HG02763 (cell line): Measurements from ENCODE around the gene MAN1A1.

Experiments used
- ATAC-seq: cut with Tn5 transposase; IDR thresholded peaks from one replicate; pipeline ENCODE4 v1.9.1; 2021; ENCODE audit warnings: mild to moderate bottlenecking, moderate library complexity; ENCODE audit not compliant: unreplicated experiment

The MAN1A1 gene

DNA sequence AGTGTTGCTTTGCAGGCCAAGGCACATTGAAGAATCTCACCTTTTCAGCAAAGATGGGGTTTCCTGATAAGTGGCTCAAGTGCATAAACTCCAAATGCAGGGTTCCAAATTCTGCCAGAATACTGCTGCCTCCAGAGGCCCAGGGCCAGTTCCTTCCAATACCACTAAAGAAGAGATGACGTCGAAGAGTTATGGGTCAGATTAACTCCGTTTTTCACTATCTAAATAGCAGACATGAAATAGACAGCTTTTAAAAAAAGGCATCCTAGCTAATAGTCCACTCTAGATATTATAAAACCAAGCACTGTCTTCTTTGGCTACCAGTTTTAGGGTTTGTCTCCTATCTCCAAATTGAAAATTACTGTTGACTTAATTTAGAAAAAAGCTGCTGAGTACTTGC lies 144.8 kb downstream of the MAN1A1 start:
- no peak for ATAC-seq

DNA sequence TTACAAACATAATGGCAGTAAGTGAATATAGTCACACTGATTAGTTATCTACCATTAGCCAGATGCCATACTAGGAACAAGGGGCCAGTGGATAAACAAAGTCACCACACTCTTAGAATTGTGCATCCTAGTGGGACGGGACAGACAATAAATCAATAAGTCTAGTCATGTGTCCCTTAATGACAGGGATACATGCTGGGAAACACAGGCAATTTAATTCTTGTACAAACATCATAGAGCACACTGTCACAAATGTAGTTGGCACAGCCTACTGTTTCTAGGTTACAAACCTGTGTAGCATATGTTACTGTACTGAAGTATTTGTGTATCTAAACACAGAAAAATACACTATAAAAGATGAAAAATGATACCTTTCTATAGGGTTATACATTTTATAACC lies 148.1 kb downstream of the MAN1A1 start:
- ATAC-seq, result no peak

DNA sequence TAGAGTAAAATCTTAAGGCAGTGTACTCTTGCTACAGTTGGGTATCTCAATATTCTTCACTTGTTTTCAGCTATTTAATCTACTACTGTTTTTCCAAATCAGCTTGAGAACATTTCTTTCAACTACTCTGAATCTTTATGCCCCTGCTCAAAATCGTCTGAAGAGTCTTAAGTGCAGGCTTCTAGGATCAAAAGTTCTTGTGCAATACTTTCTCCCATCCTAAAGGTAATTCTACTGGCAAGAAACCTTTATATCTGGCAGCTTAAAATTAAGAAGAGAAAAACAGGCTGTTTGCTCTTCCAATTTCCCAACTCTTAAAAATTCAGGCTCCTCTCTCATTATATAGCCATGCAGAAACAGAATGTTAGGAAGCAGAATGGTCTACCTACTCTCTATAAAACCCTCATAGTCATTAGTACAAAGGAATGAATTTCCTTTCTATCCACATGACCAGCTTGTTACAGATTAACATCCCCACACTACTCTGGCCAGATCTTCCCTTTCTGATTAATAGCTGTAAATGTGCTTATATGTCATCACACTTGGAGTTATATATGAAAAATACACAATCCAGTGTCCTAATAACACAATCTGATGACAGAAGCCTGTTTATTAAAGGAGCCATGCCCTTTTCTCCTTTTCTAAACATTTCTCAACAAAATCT lies 148.9 kb downstream of the MAN1A1 start:
- no peak for ATAC-seq

DNA sequence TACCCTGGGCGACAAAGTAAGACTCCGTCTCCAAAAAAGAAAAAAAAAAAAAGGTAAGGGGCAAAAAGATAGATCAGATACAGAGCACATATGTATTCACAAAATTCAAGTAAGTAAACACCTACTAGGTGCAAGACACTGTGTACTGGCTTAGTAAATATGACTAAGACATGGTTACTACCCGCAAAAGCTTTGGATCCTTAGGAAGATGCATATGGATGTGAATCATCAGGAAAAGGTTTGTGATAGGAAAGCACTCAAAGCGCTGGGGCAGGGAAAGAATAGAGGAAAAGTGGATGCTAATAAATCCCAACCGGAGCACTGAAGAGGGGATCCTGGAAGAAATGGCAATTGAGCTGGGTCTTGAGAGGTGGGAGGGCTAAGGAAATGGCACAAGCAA lies 152.3 kb downstream of the MAN1A1 start:
- ATAC-seq, result no peak

DNA sequence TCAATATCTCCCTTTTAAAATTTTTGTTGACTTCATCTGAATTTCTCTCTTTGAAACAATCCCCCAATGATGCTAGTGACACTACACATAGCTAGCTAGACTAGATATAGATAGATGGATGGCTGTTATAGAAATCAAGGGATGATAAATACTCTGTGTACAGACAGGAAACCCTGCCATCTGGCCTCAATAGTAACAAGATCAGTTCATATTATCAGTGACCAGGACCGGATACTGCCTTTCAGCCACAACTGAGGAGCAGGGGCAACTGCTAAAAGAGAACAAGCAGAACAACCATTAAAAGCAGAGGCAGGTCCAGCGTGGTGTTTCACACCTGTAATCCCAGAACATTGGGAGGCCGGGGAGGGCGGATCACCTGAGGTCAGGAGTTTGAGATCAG lies 152.8 kb downstream of the MAN1A1 start:
- ATAC-seq, result no peak

DNA sequence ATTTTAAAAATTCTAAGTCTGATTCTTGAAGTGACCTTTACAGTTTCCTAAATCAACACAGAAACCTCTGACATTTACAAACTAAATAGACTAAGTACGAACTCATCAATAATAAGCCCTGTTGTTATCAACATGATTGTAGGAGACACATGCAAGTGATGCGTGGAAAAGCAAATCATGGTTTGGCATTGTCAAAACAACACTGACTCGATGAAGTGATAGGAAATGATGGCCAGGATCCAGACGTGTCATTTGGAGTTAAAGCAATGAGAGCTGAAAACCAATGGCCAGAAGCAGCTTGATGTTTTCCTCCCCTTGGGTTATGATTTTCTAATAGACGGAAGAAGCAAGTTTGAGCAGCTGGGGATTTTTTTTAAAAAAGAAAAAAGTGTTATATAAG lies 153.7 kb downstream of the MAN1A1 start:
- ATAC-seq, result no peak

DNA sequence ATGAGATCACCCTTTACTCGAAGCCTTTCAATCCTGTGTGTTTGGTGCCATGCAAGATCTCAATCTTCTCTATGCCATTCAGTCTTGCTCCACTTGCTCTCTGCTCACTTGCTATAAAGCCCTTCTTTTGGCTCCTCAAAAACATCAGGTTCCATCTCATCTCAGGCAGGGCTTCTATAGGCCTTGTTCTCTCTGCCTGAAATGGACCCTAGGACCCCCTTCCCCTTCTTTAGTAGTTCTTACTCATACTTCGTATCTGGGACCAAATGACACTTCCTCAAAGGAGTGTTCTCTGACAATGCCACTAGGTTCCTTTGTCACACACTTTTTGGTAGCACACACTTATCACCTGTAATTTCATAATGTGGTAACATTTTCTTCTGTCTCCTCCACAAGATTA lies 154.4 kb downstream of the MAN1A1 start:
- no peak for ATAC-seq

DNA sequence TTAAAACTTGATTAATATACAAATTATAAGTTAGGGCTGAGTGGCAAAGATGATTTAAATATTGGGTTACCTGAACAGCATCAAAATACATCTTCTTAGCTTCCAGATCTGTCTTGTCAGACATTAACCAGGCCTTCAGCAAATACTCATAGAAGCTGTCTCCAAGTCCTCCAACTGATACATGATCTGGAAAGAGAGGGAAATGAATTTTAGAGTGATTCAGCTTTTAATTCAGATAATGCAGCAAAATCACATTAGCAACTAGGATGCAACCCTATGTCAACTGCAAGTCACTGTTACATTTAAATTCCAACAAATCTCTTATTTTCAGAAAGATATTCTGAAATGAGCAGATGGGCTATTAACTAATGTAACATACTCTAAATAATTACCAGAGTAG lies 155.9 kb downstream of the MAN1A1 start:
- ATAC-seq, result no peak

DNA sequence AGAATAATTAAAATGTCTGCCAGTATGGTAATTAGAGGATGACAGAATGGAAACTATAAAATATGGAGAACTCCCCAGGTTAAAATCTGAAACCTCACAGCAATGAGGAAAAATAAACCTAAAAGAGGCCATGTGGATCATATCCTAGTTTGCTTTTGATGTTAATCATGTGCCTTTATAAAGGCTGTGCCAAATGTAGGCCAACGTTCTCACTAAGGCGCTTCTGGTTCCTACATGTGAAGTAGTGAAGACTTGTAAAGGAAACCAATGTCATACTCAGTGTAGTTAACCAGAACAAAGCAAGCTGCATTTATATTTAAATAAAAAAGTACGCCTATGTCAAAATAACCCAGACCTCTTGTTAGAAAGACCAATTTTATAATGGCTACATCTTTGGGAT lies 157.4 kb downstream of the MAN1A1 start:
- ATAC-seq, result no peak

DNA sequence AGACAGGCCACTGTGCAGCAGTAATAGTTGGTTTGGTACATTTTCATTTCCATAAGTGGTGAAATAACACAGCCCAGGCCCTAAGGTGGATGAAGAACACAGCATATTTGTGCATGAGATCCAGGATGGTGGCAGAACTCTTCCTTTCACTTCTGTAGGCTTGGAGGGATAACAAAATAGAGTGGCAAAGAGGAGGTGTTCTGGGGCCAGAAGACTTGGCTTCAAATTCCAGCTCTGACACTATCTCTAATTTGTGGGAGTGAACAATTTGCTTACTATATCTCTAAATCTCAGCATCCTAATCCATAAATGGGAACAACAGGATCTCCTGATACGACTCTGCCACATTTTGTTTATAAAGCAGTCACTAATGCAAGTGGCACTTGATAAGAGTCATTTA lies 159.4 kb downstream of the MAN1A1 start:
- no peak for ATAC-seq

DNA sequence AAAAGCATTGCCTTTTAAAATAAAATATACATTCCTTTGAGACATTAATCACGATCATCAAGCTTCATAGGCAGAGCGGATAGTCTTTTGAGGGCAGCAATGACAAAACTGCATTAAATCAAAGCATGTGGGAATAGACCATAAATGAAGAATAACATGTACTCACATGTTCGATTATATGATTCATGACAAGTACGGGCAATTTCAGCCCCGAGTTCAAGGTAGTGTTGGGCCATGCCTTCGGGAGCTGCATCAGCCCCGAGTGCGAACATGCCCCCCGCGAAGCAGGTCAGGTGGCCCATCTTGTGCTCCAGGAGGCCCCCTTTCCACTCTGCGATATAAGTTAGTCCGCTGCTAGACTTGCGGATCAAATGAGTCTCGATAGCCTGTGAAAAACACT lies 160.1 kb downstream of the MAN1A1 start:
- ATAC-seq, result no peak

DNA sequence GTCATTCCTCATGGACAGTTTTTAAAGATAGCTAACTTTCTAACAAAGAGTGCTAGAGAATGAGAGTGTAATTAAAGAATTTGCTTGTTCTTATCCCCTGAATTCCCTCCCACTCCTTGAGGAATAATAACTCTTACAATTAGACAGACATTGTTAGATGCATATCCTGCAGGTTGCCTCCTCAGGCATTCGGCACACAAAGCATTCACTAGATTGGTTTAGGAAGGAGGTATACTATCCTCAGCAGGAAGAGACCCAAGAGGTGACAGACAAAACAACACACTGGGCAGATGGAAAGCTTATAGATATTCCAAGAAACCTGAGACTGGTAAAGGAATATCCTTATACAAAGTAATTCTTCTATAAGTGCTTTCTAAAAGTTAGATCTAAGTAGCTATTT lies 162.0 kb downstream of the MAN1A1 start:
- ATAC-seq, result no peak

DNA sequence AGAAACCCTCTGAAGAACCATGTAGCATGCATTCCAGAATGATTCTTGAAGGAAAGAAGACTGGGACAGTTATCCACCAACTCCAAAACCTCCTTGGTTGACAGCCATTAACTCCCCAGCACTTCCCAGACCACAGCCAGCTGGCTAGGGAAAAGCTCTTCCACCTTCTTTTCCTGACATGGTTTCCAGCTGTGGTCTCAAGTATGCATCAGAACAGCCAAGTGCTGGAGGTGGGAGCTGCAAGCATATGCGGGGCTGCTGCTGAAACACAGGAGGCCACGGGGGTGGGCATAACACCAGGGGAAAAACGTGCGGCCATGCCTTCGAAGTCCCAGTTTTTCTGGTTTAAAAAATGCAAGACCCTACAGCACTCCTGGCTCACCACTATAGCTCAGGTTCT lies 163.1 kb downstream of the MAN1A1 start:
- no peak for ATAC-seq

DNA sequence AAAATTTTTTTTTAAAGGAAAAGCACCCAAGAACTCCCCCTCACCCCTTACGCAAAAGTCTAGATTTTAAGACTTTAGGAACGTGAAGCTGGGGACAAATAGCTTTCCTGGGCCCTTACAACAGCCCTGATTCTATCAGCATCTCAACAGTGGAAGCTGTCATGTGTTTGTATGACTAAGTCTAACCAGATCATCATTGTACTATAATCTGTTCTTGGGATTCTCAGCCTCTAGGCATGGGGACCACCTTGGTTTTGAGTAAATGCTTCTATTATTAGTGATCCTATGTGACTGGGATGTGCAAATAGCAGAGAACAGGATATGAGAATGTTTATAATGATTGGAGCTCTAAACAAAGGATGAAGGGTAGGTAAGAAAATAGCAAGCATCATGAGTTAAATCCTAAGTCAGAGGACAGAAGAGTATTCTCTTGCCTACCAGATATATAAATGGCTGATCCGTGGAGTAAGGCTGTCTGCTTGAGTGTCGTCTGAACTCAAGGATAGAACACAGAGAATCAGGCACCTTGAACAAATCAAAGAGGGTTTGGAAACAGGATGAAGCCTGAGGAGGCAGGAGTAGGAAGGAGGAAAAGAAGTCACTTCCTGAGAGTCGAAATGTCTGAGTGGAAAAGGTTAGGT lies 165.4 kb downstream of the MAN1A1 start:
- ATAC-seq, result no peak

DNA sequence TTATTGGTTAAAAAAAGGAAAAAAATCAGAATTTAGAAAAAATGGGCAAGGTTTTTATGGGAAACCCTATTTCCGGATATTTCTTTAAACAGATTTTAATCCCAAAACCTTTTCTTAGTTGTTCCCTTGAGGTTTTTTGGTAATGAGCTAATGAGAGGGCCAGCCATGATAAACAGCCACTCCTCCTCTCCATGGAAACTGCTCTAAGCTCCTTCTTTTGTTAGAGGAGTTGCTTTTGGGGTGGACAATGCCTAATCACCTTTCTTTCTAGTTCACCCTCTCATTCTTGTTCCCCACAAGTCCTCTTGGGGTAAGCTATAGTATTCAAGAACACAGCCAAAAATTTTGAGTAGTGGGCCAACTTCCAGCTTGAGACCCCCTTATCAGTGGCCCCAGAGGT lies 166.1 kb downstream of the MAN1A1 start:
- ATAC-seq, result no peak

DNA sequence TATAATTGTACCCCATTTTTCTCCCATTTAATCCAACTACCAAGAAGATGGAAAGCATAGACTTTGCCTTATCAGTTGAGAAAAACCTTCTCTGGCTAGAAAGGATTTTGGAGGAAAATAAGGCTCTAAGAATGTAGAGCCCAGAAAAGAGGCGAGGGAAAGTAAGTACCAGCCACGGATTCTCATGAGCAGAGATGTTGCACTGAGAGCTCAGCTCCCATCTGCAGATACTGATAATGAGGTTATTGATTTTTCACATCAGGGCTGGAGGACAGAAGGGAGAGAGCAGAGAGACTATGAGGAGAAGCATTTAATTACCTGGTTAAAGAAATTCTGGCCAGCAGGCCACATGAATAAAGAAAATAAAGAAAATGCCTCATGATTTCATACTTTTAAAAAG lies 166.7 kb downstream of the MAN1A1 start:
- no peak for ATAC-seq

DNA sequence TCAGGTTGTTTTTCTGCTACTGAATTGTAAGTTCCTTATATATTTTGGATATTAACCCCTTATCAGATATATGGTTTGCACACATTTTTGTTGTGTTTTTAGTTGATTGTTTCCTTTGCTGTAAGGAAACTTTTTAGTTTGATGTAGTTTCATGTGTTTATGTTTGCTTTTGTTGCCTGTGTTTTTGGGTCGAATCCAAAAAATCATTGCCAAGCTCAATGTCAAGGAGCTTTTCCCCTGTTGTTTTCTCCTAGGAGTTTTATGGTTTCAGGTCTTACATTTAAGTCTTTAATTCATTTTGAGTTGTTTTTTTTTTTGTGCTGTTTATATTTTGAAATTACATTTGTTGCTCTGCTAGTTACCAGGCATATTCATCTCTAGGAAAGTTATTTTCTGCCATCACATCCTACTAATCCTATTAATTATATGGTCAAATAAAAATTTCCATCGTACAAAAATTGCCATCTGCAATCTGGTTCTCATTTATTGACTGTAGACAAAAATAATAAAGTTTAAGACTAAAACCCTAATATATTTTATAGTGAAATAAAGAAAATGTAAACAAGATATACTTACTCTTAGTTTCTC lies 167.3 kb downstream of the MAN1A1 start:
- no peak for ATAC-seq

DNA sequence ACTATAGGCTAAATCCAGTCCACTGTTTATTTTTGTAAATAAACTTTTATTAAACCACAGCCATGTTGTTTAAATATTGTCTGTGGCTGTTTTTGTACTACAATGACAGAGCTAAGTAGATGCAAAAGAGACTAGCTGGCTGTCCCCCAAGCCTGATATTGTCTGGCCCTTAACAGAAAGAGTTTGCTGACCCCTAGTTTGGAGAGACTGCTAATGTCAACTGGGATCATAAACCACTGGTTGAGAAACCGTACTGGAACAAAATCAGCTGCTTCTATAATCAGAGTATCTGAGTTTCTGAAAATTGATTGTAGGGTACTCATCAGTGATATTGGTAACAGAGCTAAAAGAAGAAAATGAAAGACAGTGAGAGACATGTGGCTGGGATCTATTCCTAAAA lies 168.5 kb downstream of the MAN1A1 start:
- no peak for ATAC-seq

DNA sequence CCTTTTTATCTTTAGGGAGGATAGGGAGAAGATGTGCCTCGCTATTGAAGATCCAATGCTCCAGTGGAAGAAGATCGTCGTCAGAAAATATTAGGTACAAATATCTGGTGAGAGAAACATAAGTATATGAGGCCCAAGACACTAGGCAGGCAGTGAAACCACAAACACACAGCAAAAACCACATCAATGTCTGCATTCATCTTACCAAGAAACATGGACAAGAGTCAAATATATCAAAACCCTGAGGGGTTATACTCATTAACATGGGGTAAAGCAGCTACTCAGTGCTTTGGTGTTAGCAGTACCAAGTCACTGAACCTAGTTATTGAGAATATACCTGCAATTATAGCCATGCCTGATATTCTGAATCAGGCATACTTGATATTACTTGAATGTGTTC lies 169.7 kb downstream of the MAN1A1 start:
- ATAC-seq, result no peak

DNA sequence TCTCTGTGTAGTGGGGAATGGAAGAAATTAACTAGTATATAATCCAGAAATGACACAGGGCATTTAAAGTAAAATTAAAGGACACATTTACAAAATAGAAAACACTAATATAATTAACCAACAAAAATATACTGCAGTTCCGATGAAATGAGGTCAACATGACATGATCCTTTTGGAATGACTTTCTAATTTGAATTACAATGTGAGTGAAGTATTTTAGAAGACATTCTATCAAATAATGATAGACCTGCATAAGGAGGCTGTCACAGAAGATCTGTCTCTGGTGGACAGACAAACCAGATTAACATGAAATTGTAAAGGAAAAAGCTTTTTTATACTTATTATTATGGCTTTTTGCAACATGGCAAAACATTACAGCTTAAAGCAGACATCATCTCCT lies 170.5 kb downstream of the MAN1A1 start:
- ATAC-seq, result no peak

DNA sequence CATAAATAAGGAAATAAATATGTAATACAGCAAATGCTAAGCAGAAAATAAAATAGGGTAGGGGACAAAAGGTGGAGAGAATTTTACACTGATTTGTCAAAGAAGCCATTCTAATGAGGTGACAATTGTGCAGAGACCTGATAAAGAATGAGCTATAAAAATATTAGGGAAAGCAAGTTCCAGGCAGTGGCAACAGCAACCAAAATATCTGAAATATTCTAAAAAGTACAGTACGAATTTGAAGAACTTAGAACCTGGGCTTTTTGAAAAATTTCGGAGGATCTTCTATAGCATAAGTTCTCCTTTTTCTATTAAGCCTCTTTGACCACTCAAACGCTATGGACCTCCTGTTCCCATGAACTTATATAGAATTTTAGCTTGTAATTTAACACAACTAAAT lies 173.1 kb downstream of the MAN1A1 start:
- no peak for ATAC-seq

DNA sequence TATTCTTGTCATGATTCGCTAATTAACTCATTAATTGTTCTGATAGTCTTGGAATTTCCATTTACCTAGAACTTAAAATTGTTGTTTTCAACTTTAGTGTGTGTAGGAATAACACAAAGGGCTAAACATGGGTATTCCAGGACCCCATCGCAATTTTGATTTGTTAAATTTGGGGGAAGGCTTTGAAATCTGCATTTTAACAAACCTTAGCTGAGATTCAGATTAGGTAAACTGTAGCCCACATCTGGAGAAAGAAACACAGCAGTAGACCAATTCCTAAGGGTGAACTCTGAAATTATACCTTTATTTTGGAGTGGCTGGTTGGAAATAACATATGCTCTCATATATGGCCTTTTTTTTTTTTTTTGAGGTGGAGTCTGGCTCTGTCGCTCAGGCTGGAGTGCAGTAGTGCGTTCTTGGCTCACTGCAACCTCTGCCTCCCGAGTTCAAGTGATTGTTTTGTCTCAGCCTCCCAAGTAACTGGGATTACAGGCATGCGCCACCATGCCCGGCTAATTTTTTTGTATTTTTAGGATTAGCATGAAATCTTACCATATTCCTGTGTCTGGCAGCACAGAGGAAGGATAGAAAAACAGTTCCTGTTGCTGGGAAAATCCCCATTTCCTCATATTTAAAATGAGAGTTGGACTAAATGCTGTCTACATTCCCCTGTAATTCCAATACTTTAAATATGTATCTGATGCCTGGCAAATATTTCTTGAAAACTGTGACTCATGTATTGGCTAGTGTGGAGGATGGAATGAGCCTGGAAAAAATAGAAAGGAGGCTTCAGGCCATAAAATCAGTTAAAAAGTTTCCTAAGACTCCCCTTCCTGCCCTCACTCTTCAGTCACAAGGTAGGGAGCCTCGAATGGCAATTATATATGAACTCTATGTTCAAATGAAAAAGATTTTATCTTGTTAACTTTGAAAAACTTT lies 174.4 kb downstream of the MAN1A1 start:
- ATAC-seq, result no peak
